Measurements from ENCODE around the gene SDS.

Gene SDS

DNA sequence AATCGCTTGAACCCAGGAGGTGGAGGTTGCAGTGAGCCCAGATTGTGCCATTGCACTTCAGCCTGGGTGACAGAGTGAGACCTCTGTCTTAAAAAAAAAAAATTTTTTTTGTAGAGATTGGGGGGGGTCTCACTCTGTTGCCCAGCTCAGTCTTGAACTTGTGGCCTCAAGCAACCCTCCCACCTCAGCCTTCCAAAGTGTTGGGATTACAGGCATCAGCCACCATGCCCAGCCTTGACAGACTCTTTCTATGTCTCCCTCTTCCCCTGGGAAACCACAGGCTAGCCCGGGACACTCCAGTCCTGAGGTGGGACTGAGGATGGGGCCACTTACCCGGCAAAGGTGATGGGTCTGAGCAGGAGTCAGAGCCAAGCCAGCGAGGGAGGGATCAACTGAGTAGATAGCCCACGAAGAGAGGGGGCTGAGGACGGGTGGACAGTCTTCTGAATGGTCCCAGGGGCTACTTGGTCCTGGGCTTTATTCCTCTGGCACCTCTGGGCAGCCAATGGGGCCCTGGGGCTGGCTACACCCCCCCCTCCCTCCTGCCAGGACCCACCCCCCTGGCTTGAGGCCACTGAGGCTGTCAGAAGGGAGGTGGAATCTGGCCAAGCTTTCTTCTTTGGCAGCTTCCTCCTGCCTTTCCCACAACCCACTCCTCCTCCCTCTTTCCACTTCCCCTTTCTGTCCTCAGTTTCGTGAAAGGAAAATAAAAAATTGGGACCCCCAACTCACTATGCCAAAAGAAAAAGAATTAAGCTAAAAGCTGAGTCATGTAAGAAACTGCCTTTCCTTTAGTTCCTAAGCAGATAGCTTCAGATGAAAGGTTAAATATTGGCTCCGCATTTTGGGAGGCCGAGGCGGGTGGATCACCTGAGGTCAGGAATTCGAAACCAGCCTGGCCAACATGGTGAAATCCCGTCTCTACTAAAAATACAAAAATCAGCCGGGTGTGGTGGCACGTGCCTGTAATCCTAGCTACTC, at the start of gene SDS:
SDS (minus strand) TSS at position 453 of the 981 bp plus-strand sequence. CDS start 4,179 bp downstream, outside the sequence.
- no peak for DNase-seq (ENCODE audit: low read depth in 2 of 2)

- DNase-seq (ENCODE audit: low read depth in 2 of 2), result no peak
These were observed 49.6 kb upstream of the SDS start for GRCh38 chr12:113453330-113453729.

DNA sequence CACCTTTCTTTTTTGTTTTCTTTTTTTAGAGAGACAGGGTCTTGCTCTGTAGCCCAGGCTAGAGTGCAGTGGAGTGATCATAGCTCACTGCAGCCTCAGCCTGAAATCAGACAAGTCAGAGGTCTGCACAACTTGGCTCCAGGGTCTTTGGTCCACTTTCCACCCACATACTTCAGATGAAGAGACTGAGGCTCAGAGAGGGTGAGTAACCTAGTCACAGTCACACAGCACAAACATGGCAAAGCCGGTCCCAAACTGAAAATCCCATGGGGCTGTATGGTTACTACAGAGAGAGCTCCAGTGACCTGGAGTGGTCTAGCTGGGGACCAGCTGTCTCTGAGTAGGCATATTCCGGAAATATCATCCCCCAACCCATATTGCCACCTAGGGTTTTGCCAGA, 48.8 kb upstream of the SDS start:
- DNase-seq (ENCODE audit: low read depth in 2 of 2), result no peak

DNA sequence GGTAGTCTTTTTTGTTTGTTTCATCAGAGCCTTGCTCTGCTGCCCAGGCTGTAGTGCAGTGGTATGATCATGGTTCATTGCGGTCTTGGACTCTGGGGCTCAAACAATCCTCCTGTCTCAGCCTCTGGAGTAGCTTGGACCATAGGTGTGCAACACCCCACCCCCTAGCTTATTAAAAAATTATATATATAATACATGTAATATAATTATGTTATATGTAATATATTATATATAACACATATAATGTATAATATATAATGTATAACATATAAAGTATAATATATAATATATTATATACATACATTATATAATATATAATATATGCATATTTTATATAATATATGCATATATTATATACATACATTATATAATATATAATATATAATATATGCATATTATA, 46.2 kb upstream of the SDS start:
- DNase-seq (ENCODE audit: low read depth in 2 of 2), result no peak

DNA sequence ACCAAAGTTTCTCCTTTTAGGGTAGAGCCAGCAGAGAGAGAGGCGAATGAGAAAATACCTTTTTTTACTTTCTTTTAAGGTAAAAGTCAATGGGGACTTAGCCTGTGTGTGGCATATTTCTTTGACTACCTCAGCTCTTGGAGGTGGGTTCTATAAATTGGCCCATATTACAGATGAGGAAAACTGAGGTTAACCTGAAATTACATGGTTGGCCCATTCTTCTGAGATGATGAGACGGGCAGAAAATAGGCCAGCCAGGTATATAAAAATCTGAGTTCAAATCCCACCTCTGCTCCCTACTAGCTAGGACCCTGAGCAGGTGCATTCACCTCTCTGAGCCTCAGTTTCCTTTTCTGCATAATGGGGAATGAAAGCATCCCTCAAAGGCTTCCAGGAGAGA, 45.6 kb upstream of the SDS start:
- DNase-seq (ENCODE audit: low read depth in 2 of 2), result no peak

DNA sequence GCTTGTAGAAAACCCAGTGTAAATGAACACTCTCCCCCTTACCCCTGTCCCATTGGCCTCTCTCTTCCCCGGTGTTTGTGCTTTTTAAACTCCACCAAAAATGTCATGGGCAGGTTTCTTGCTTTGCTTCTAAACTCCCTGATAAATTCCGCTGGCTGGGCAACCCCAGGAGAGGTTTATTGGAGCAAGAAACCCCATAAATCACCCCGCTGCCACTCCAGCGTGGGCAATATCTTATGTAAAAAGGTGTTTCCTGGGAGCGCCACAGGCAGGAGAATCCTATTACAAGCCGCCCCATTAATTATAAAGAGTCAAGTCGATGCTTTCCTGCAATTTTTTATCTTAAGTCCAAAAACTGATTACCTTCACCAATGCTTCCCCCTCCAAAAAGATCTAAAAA, 45.2 kb upstream of the SDS start:
- no peak for DNase-seq (ENCODE audit: low read depth in 2 of 2)

- DNase-seq (ENCODE audit: low read depth in 2 of 2), result no peak
These were observed 42.0 kb upstream of the SDS start for GRCh38 chr12:113445544-113446171.

DNA sequence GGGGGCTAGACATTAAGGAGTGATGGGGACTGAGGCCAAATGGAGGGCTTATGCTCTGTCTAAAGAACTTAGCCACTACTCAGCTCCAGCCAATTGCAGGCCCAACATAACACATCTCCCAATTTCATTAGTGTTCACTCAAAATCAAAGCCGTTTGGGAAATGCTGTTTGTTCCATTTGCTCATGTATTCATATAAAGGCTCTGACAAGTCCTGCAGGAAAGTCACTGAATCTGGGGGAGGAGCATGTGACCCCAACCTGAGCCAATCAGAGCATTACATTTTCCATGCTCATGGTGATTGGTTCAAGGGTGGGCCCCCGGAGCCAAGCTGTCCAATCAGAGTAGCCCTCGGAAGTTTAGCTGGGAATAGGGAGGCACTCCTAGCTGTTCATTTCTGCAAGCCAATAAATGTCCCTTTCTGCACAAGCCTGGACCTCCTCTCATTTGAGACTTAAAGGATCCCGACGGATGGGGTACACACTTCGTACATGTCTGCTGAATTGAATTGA, 39.4 kb upstream of the SDS start:
- DNase-seq (ENCODE audit: low read depth in 2 of 2), result no peak

GRCh38 chr12:113440947-113441782, 37.5 kb upstream of the SDS start:
- DNase-seq (ENCODE audit: low read depth in 2 of 2), result no peak

GRCh38 chr12:113440336-113440735, 36.6 kb upstream of the SDS start:
- no peak for DNase-seq (ENCODE audit: low read depth in 2 of 2)

GRCh38 chr12:113439606-113440030, 35.9 kb upstream of the SDS start:
- no peak for DNase-seq (ENCODE audit: low read depth in 2 of 2)

DNA sequence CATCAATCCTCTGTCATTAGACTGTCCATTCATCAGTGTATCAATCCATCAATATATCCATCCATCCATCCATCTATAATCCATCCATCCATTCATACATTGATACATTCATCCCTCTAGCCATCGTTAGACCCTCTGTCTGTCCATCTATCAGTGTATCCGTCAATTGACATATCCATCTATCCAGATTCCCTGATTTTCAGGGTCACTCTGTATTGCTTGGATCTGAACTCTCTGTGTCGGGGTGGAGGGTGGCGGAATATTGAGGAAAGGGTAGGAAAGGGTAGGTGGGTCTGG, 35.6 kb upstream of the SDS start:
- DNase-seq (ENCODE audit: low read depth in 2 of 2), result no peak

DNA sequence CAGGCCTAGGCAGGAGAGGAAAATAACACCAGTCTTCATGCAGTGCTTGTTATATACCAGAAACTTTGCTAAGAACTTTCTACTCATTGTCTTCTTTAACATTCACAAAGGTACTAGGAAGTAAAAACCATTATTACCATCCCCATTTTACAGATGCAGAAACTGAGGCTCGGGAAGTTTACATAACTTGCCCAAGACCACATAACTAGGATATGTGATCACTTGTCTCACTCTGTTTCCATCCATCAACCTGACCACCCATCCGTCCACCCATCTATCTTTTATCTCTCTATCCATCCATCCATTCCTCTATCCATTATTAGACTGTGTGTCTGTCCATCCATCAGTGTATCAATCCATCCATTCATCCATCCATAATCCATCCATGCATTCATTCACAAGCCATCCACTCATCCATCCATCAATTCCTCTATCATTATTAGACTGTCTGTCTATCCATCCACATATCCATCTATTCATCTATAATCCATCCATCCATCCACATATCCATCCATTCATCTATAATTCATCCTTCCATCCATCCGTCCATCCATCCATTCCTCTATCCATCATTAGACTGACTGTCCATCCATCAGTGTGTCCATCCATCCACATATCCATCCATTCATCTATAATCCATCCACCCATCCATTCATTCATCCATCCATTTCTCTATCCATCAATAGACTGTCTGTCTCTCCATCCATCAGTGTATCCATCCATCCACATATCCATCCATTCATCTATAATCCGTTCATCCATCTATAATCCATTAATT, 35.0 kb upstream of the SDS start:
- no peak for DNase-seq (ENCODE audit: low read depth in 2 of 2)

GRCh38 chr12:113437729-113438100, 34.0 kb upstream of the SDS start:
- DNase-seq (ENCODE audit: low read depth in 2 of 2), result no peak

DNA sequence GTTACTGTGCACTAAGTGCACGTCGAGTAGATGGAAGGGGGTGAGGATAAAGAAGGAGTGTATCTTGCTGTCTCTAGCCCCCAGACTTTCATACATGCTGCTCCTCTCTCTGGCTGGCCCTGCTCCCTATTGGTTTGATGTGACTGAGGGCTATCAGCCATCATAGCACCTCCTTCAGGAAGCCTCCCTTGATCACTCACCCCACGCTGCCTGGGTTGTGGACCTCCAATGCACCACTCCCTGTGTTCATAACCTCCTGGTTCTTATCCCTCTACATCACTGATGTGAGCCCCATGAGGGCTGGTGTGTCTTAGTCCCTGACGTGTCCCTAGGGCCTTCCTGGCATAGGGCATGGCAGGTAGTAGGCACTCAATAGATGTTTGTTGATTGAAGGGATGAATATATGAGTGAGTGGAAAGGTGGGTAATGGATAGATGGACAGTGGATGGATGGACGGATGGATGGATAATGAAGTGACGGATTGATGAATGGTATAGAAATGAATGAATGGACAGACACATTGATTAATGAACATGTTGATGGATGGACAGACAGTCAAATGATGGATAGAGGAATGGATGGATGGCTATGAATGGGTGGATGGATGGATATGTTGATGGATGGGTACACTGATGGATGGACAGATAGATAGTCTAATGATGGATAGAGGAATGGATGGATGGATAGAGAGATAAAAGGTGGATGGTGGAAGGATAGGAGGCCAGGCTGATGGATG, 33.5 kb upstream of the SDS start:
- DNase-seq (ENCODE audit: low read depth in 2 of 2), result no peak

- no peak for DNase-seq (ENCODE audit: low read depth in 2 of 2)
These were observed 32.9 kb upstream of the SDS start for GRCh38 chr12:113436586-113436985.

- no peak for DNase-seq (ENCODE audit: low read depth in 2 of 2)
These were observed 31.7 kb upstream of the SDS start for GRCh38 chr12:113435367-113435766.

GRCh38 chr12:113432986-113433385, 29.3 kb upstream of the SDS start:
- DNase-seq (ENCODE audit: low read depth in 2 of 2), result no peak

- DNase-seq (ENCODE audit: low read depth in 2 of 2), result no peak
These were observed 24.8 kb upstream of the SDS start for GRCh38 chr12:113428482-113428881.

GRCh38 chr12:113427882-113428281, 24.2 kb upstream of the SDS start:
- DNase-seq (ENCODE audit: low read depth in 2 of 2), result no peak

DNA sequence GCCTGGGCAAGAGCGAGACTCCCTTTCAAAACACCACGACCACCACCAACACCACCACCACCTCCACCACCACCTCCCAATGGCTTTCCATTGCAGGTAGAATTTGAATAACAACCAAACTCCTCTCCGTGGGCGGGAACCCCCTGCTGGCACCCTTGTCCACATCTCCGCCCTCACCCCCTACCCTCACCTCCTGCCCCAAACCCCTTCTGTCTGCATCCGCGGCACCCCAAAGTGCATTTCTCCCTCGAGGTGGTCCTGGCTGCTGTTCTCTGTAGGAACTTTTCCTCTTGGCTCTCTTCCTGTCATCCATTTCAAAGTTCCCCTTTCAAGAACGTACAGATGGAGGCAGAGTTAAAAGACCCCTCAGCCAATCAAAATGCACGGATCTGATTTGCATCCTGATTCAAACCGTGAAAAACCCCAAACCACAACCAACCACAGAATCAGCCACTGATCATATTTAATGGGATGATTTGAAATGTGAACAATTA, 22.3 kb upstream of the SDS start:
- no peak for DNase-seq (ENCODE audit: low read depth in 2 of 2)

All from stimulated activated CD8-positive, alpha-beta memory T cell treated with anti-CD3 and anti-CD28 coated beads, Interleukin-2, amount 100 ng/mL, for 48 hours (primary cell).